BE2C (cell line): ENCODE results near the gene AHCTF1.

Source experiments
- DNase-seq: peaks from one replicate; pipeline ENCODE4 v3.0.0-alpha.2; 2020
- H3K27me3 ChIP-seq: fragments of 250-450 bp; sonication (Bioruptor Pico); 2 replicates; pipeline ENCODE4 v1.5.1; 2020; ENCODE audit warnings: mild to moderate bottlenecking
- H3K36me3 ChIP-seq: fragments of 250-450 bp; sonication (Bioruptor Pico); 2 replicates; pipeline ENCODE4 v1.5.1; 2020; ENCODE audit warnings: mild to moderate bottlenecking
- H3K4me1 ChIP-seq: fragments of 250-450 bp; sonication (Bioruptor Pico); 2 replicates; pipeline ENCODE4 v1.5.1; 2020
- H3K4me3 ChIP-seq: 2 replicates; pipeline ENCODE4 v1.5.1; 2011; ENCODE audit warnings: low read depth, low read length
- H3K9me3 ChIP-seq: fragments of 250-450 bp; sonication (Bioruptor Pico); 2 replicates; pipeline ENCODE4 v1.5.1; 2020
- TF ChIP-seq, protein P1 (sequence below): IDR thresholded peaks from 2 replicates; pipeline ENCODE4 v1.5.1; 2012; ENCODE audit warnings: mild to moderate bottlenecking, low read depth, low read length

The AHCTF1 gene

DNA sequence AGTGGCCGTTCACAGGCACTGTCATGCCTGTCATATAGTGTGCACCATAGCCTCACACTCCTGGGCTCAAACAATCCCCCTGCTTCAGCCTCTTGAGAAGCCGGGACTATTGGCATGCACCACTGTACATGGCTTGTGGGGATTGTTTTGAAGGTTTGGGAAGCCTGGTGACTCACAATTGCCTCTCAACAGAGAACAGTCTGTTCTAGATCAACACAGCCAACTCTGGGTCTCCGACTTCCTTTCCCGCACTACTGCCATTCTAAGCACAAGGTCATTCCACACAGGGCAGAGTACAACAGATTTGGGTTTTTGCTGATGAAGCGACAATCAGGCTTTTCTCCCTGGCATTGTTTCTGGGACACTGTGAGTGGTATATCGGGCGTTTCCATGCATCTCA lies 15.5 kb upstream of the AHCTF1 start:
- H3K9me3 ChIP-seq: no peaks in the 10 kb centered on the region
- DNase-seq: no peak
- no peaks in the 10 kb centered on the region for H3K36me3 ChIP-seq
- no peak overlapping the region for H3K4me3 ChIP-seq
- H3K4me1 ChIP-seq: no peaks in the 10 kb centered on the region
- H3K27me3 ChIP-seq: no peaks in the 10 kb centered on the region
- TF ChIP-seq, protein P1, sequence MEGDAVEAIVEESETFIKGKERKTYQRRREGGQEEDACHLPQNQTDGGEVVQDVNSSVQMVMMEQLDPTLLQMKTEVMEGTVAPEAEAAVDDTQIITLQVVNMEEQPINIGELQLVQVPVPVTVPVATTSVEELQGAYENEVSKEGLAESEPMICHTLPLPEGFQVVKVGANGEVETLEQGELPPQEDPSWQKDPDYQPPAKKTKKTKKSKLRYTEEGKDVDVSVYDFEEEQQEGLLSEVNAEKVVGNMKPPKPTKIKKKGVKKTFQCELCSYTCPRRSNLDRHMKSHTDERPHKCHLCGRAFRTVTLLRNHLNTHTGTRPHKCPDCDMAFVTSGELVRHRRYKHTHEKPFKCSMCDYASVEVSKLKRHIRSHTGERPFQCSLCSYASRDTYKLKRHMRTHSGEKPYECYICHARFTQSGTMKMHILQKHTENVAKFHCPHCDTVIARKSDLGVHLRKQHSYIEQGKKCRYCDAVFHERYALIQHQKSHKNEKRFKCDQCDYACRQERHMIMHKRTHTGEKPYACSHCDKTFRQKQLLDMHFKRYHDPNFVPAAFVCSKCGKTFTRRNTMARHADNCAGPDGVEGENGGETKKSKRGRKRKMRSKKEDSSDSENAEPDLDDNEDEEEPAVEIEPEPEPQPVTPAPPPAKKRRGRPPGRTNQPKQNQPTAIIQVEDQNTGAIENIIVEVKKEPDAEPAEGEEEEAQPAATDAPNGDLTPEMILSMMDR: no peak

DNA sequence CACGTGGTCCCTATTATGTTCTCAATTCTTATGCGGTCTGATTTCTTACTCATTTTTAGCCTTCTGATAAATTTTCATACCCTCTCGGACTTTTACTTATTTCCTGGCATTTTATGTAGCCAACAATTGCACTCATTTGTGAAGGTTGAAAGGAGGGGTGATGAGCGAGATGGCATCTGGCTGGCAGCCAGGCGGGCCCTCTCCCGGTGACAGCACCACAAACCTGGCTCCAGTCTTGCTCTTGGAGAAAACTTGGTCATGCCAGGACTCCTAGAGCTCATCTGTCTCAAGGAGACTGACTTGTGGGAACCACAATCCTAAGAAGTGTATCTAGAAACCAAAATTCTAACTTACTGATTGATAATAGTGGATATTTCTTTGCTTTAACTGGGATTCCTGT lies 14.6 kb upstream of the AHCTF1 start:
- no peaks in the 10 kb centered on the region for H3K27me3 ChIP-seq
- no peaks in the 10 kb centered on the region for H3K9me3 ChIP-seq

DNA sequence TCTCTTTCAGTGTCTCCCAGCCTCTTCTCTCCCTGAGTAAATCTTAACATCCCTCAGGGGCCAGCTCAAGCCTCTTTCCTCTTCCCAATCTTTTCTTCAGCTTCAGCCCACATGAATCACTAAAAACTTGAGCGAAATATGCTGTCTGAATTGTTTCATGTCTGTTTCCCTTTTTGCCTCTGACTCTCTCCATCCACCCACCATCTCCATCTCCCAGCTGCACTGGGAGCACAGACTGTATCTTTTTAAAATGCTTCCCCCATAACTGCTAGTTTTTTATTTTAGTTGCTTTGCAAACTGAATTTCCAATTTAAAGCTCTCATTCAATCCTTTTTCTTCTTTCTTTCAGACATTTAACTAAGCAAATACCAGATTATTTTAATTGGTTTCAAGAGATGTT lies 3.0 kb upstream of the AHCTF1 start:
- H3K4me1 ChIP-seq: no peaks in the 10 kb centered on the region
- H3K4me3 ChIP-seq: no peak overlapping the region
- H3K9me3 ChIP-seq: no peaks in the 10 kb centered on the region
- DNase-seq: no peak
- H3K27me3 ChIP-seq: no peaks in the 10 kb centered on the region
- TF ChIP-seq, protein P1: no peak
- H3K36me3 ChIP-seq: peaks cover 8% of the 10 kb centered on the region

More for the DNA sequence above, 14.6 kb upstream of the AHCTF1 start:
- no peaks in the 10 kb centered on the region for H3K4me1 ChIP-seq
- no peaks in the 10 kb centered on the region for H3K36me3 ChIP-seq
- TF ChIP-seq, protein P1: no peak
- DNase-seq: no peak
- H3K4me3 ChIP-seq: no peak overlapping the region

DNA sequence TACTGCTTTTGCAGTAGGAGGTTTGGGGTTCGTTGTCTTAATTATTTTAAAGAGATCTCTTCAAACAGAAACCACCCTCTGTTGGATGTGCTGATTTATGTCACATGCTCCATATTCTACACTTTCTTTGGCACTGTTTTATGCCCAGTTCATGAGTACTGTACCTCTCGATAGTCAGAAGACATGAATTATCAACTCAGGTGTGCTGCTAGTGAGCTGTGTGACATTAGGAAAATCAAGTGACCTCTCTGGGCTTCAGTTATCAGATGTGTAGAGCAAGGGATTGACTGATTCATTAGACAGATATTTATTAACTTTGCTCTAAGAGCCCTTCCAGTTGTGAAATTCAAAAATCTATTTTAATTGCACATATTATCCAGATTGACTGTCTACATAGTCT lies 2.1 kb upstream of the AHCTF1 start:
- peaks cover 7% of the 10 kb centered on the region for H3K36me3 ChIP-seq
- no peaks in the 10 kb centered on the region for H3K4me1 ChIP-seq
- no peaks in the 10 kb centered on the region for H3K9me3 ChIP-seq
- no peak overlapping the region for H3K4me3 ChIP-seq
- no peak for DNase-seq
- TF ChIP-seq, protein P1: no peak
- H3K27me3 ChIP-seq: no peaks in the 10 kb centered on the region

DNA sequence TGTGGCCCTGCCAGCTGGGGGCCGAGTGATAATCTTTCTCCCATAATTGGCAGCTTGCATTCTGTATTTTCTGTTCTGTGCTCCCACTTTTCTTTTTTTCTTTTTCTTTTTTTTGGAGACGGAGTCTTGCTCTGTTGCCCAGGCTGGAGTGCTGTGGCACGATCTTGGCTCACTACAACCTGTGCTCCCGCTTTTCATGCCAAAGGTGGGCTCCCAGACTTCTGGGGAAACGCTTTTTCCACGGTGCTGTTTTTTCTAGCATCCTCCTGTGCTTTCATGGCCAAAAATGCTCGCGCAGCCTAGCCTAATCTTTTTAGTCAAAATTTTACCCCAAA lies 585 bp upstream of the AHCTF1 start:
- DNase-seq: no peak
- peak overlapping the region; percentile 89 for H3K4me3 ChIP-seq
- TF ChIP-seq, protein P1: no peak
- peaks cover 20% of the 10 kb centered on the region for H3K36me3 ChIP-seq
- no peaks in the 10 kb centered on the region for H3K27me3 ChIP-seq
- H3K4me1 ChIP-seq: no peaks in the 10 kb centered on the region
- no peaks in the 10 kb centered on the region for H3K9me3 ChIP-seq

DNA sequence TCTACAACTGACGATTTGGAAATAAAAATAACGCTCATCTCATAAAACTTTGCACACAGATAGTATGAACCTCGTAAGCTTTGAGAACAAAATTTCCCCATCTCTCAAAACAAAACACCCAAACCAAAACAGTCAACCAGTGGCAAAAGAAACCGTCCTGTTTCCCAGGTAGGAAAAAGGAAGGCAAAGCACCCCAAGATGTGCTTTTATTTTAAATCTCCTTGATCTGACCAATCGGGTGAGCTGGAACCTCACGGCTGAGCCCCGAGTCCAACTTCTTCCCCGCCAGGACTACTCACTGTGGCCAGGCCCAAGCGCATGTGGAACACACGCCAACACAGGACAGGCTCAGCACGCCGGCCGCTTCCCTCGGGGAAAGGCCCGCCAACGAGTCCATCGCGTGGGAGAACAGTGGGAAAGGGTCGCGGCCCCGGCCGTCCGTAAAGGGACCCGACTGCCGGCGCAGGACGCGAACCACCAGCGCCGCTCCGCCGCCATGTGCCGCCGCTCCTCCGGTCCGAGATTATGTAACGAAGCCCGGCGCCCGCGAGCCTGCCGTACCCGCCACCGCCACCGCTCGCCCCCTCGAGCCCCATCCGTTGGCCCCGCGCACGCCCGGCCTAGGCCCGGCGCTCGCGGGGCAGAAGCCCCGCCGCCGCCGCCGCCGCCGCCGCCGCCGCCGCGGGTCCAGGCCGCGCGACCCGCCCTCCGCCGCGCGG lies 759 bp downstream of the AHCTF1 start:
- TF ChIP-seq, protein P1: no peak
- DNase-seq: peak; percentile 44
- H3K27me3 ChIP-seq: no peaks in the 10 kb centered on the region
- no peaks in the 10 kb centered on the region for H3K4me1 ChIP-seq
- peaks cover 31% of the 10 kb centered on the region for H3K36me3 ChIP-seq
- peak overlapping the region; percentile 89 for H3K4me3 ChIP-seq
- no peaks in the 10 kb centered on the region for H3K9me3 ChIP-seq
